ENCODE measurements around the gene FCAR.
"Not testable (repeated sequence)": the region's sequence is repeated elsewhere in the genome, so short reads cannot be mapped to it uniquely, and the experiment has no call there.

The FCAR gene

DNA sequence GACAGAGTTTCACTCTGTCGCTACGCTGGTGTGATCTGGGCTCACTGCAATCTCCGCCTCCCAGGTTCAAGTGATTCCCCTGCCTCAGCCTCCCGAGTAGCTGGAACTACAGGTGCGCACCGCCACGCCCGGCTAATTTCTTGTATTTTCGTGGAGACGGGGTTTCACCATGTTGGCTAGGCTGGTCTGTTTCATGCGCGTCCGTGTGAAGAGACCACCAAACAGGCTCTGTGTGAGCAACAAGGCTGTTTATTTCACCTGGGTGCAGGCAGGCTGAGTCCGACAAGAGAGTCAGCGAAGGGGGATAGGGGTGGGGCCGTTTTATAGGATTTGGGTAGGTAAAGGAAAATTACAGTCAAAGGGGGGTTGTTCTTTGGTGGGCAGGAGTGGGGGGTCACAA lies 20.1 kb downstream of the FCAR start:
- DNase-seq (ENCODE audit: low read depth), result not testable (repeated sequence)

GRCh38 chr19:54896036-54896435 lies 22.0 kb downstream of the FCAR start:
- DNase-seq (ENCODE audit: low read depth), result no peak

GRCh38 chr19:54898685-54899084 lies 24.6 kb downstream of the FCAR start:
- DNase-seq (ENCODE audit: low read depth), result not testable (repeated sequence)

- DNase-seq (ENCODE audit: low read depth), result not testable (repeated sequence)
These were observed 25.6 kb downstream of the FCAR start for GRCh38 chr19:54899646-54900045.

DNA sequence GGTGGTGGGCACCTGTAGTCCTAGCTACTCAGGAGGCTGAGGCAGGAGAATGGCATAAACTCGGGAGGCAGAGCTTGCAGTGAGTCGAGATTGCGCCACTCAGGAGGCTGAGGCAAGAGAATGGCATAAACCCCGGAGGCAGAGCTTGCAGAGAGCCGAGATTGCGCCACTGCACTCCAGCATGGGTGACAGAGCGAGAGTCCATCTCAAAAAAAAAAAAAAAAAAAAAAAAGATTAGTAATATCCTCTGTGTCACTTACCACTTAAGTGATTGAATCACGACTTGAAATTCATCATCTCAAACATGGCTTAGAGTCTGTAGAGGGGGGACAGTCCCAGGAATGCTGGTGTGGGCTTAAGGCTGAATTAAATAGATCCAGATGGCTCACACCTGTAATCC lies 27.1 kb downstream of the FCAR start:
- not testable (repeated sequence) for DNase-seq (ENCODE audit: low read depth)

- no peak for DNase-seq (ENCODE audit: low read depth)
These were observed 28.0 kb downstream of the FCAR start for GRCh38 chr19:54902061-54902460.

GRCh38 chr19:54903303-54903702 lies 29.3 kb downstream of the FCAR start:
- DNase-seq (ENCODE audit: low read depth), result no peak

GRCh38 chr19:54904261-54904660 lies 30.2 kb downstream of the FCAR start:
- DNase-seq (ENCODE audit: low read depth), result not testable (repeated sequence)

- DNase-seq (ENCODE audit: low read depth), result no peak
These were observed 31.4 kb downstream of the FCAR start for GRCh38 chr19:54905421-54905802.

- DNase-seq (ENCODE audit: low read depth), result no peak
These were observed 31.9 kb downstream of the FCAR start, which contains the start of gene NCR1 for GRCh38 chr19:54905803-54906511. Gene NCR1, plus strand, starts transcription at chr19:54906148. Its CDS starts 40 bp downstream, at chr19:54906188.

DNA sequence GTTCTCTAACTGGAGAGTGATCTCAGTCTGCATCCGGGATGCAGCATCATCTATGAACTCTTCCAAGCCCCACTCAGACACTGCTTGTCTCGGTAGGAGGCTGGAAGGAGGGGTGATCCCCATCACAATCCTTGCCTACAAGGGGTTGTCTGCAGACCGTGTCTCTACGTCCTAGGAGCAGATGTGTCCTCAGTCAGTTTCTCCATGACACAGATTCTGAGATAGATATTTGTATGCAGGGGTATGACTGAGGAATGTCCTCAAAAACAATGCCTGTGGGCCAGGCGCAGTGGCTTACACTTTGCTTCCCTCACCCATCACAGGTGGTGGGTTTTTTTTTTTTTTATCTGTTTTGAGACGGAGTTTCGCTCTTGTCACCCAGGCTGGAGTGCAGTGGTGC lies 32.8 kb downstream of the FCAR start:
- no peak for DNase-seq (ENCODE audit: low read depth)

DNA sequence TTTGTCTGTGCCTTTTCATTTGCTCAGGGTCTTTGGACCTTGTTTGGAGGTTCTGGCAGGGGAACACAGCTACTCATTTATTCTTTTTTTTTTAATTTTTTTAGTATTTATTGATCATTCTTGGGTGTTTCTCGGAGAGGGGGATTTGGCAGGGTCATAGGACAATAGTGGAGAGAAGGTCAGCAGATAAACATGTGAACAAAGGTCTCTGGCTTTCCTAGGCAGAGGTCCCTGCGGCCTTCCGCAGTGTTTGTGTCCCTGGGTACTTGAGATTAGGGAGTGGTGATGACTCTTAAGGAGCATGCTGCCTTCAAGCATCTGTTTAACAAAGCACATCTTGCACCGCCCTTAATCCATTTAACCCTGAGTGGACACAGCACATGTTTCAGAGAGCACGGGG lies 33.9 kb downstream of the FCAR start:
- DNase-seq (ENCODE audit: low read depth), result not testable (repeated sequence)

- no peak for DNase-seq (ENCODE audit: low read depth)
These were observed 42.8 kb downstream of the FCAR start for GRCh38 chr19:54916822-54917221.

DNA sequence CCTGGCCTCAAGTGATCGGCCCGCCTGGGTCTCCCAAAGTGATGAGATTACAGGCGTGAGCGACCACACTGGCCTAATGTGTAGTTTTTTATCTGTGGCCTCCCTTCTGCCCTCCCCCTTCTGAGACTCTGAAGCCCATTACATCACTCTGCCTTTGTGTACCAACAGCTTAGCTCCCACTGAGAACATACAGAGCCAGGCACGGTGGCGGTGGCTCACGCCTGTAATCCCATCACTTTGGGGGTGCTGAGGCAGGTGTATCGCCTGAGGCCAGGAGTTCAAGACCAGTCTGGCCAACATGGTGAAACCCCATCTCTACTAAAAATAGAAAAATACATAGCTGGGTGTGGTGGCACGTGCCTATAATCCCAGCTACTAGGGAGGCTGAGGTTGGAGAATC lies 44.5 kb downstream of the FCAR start:
- no peak for DNase-seq (ENCODE audit: low read depth)

DNA sequence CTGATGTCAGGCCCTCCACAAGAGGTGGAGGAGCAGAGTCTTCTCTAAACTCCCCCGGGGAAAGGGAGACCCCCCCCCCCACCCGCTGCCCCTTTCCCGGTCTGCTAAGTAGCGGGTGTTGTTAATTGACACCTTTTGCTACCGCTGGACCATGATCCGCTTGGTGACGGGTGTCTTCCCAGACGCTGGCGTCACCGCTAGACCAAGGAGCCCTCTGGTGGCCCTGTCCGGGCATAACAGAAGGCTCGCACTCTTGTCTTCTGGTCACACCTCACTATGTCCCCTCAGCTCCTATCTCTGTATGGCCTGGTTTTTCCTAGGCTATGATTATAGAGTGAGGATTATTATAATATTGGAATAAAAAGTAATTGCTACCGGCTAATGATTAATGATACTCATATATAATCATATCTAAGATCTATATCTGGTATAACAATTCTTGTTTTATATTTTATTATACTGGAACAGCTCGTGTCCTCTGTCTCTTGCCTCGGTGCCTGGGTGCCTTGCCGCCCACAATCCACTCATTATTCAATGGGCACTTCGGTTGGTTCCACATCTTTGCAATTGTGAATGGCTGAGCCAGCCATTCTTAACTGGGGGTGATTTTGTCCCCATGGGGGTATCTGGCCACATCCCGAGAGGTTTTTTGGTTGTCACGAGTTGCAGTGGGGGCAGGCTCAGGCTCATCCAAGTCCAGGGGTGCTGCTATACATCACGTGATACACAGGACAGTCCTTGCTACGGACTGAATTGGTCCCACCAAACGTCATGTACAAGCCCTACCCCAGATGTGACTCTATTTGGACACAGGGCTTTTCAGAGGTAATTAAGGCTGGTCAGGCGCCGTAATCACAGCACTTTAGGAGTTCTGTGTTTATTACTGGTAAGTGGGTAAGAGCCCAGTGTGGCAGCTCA lies 45.9 kb downstream of the FCAR start:
- DNase-seq (ENCODE audit: low read depth), result not testable (repeated sequence)

- no peak for DNase-seq (ENCODE audit: low read depth)
These were observed 47.0 kb downstream of the FCAR start for GRCh38 chr19:54921082-54921481.

- no peak for DNase-seq (ENCODE audit: low read depth)
These were observed 49.2 kb downstream of the FCAR start for GRCh38 chr19:54923276-54923675.

- no peak for DNase-seq (ENCODE audit: low read depth)
These were observed 54.3 kb downstream of the FCAR start for GRCh38 chr19:54928299-54928698.

DNA sequence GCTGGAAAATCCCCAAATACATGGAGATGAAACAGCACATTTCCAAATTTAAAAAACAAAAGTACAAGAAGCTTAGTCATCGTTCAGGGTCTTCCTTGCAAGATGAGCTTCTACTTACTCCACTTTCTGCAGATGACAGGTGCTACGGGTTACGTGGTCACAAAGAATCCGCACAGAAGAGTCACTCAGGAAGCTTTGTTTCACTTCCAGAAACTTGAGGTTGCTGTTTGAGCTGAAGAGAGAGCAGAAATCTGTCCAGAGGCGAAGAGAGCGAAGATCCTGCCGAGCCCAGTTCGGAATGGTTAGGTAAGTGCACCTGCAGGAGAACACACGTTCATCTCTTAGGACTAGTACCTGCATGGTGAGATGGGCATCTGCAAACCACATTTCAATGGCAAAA lies 63.9 kb downstream of the FCAR start:
- no peak for DNase-seq (ENCODE audit: low read depth)

DNA sequence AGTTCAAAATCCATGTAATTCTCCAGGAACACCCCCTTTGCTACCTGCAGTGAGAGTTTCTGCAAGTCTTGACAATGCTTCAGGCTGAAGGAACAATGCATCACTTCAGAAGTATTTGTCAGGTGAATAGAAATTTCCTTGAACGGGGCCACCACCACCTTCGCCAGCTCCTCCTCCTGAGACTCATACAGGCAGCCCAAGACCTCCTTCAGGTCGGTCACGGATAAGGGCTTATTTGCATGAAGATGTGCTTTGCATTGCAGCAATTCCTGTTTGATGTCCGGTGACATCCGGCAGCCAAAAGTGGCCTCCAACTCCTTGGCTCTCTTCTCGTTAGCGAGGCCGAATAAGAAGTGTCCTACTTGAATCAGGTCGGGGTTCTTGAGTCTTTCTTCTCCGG lies 64.9 kb downstream of the FCAR start:
- DNase-seq (ENCODE audit: low read depth), result no peak

DNA sequence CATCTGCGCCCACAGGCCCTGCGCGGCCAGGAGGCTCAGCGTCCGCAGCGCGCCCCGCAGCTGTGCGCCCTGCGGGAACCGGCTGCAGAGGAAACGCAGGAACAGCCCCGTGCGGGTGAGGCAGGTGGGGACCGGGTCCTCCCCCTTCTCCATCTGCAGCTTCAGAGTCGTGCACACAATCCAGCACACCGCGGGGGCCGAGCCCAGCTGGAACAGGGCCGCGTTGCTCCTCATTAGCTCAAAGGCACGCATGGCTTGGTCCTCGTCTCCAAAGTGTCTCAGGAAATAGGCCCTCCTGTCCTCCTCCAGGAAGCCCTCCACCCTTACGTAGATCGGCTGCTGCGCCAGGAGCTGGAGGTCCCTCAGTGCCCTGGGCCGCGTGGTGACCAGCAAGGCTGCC lies 65.5 kb downstream of the FCAR start:
- not testable (repeated sequence) for DNase-seq (ENCODE audit: low read depth)

All from EH (cell line).